Neural cell (in vitro differentiated cells): Measurements from ENCODE around the gene NANOS2. TPM values are rescaled to one million over a fixed set of nuclear protein-coding genes. Genes with fewer than 3 reads are reported as not detected.

Experiments
- H2AFZ ChIP-seq: fragments of 200-600, 300-800 bp; sonication (generic), shearing (Covaris generic); 2 replicates; pipeline ENCODE4 v1.6.0; 2014; ENCODE audit warnings: low read depth, mild to moderate bottlenecking, antibody characterized with exemption, low read length, moderate library complexity
- H3F3A ChIP-seq: fragments of 200-600 bp; shearing (Covaris generic); 2 replicates; pipeline ENCODE4 v1.6.1; 2016; ENCODE audit warnings: mild to moderate bottlenecking, moderate library complexity, mixed read lengths, antibody characterized with exemption, low read length; ENCODE audit not compliant: insufficient read depth, poor library complexity, severe bottlenecking
- H3K27ac ChIP-seq: fragments of 200-600, 300-800 bp; sonication (generic), shearing (Covaris generic); 2 replicates; pipeline ENCODE4 v1.5.1; 2014; ENCODE audit warnings: mild to moderate bottlenecking, low read length, moderate library complexity
- H3K27me3 ChIP-seq: fragments of 300-800, 200-600 bp; sonication (generic), shearing (Covaris generic); 2 replicates; pipeline ENCODE4 v1.6.0; 2014; ENCODE audit warnings: mild to moderate bottlenecking, low read depth, low read length, moderate library complexity; ENCODE audit not compliant: insufficient read depth
- H3K36me3 ChIP-seq: fragments of 300-800, 200-600 bp; sonication (generic), shearing (Covaris generic); 2 replicates; pipeline ENCODE4 v1.5.1; 2014; ENCODE audit warnings: mild to moderate bottlenecking, antibody characterized with exemption, low read length, moderate library complexity; ENCODE audit not compliant: insufficient read depth
- H3K4me2 ChIP-seq: fragments of 300-800, 200-600 bp; sonication (generic), shearing (Covaris generic); 2 replicates; pipeline ENCODE4 v1.6.0; 2014; ENCODE audit warnings: mild to moderate bottlenecking, low read length
- H3K4me3 ChIP-seq: fragments of 300-800, 200-600 bp; sonication (generic), shearing (Covaris generic); 2 replicates; pipeline ENCODE4 v1.5.1; 2014; ENCODE audit warnings: mild to moderate bottlenecking, low read length, moderate library complexity
- H3K79me2 ChIP-seq: fragments of 200-600 bp; shearing (Covaris generic); replicated peaks from 2 replicates; pipeline ENCODE4 v1.6.0; 2014; ENCODE audit warnings: mild to moderate bottlenecking, low read length, moderate library complexity; ENCODE audit not compliant: insufficient read depth
- H3K9ac ChIP-seq: fragments of 300-800, 200-600 bp; sonication (generic), shearing (Covaris generic); 2 replicates; pipeline ENCODE4 v1.6.1; 2016; ENCODE audit warnings: mild to moderate bottlenecking, low read length, mixed read lengths
- H3K9me2 ChIP-seq: fragments of 200-600 bp; shearing (Covaris generic); 2 replicates; pipeline ENCODE4 v1.6.1; 2016; ENCODE audit warnings: mild to moderate bottlenecking, low read length, mixed read lengths; ENCODE audit not compliant: insufficient read depth
- H3K9me3 ChIP-seq: fragments of 200-600, 300-800 bp; sonication (generic), shearing (Covaris generic); 2 replicates; pipeline ENCODE4 v1.6.1; 2016; ENCODE audit warnings: mild to moderate bottlenecking, mixed run types, low read length, moderate library complexity, mixed read lengths
- H4K20me1 ChIP-seq: fragments of 200-600 bp; shearing (Covaris generic); 2 replicates; pipeline ENCODE4 v1.6.1; 2016; ENCODE audit warnings: mild to moderate bottlenecking, mixed run types; ENCODE audit not compliant: insufficient read depth
- EP300 ChIP-seq: fragments of 450-650 bp; conservative IDR thresholded peaks from 2 replicates; pipeline ENCODE4 v1.6.1; 2014; ENCODE audit warnings: antibody characterized with exemption, mild to moderate bottlenecking, moderate library complexity; ENCODE audit not compliant: poor library complexity, severe bottlenecking
- EZH2 ChIP-seq: fragments of 200-600, 300-800 bp; shearing (Covaris generic), sonication (generic); IDR thresholded peaks from 2 replicates; pipeline ENCODE4 v1.6.1; 2014; ENCODE audit warnings: antibody characterized with exemption, low read length, borderline replicate concordance, mild to moderate bottlenecking; ENCODE audit not compliant: insufficient read depth, poor library complexity, severe bottlenecking
- MXI1 ChIP-seq: fragments of 450-650 bp; conservative IDR thresholded peaks from 2 replicates; pipeline ENCODE4 v1.6.1; 2014; ENCODE audit warnings: antibody characterized with exemption, mild to moderate bottlenecking; ENCODE audit not compliant: poor library complexity, severe bottlenecking
- POLR2AphosphoS5 ChIP-seq: IDR thresholded peaks from 2 replicates; pipeline ENCODE4 v1.6.1; 2012
- RAD21 ChIP-seq: fragments of 450-650 bp; conservative IDR thresholded peaks from 2 replicates; pipeline ENCODE4 v1.6.1; 2014; ENCODE audit warnings: antibody characterized with exemption, mild to moderate bottlenecking, moderate library complexity
- SMC3 ChIP-seq: fragments of 450-650 bp; conservative IDR thresholded peaks from 2 replicates; pipeline ENCODE4 v1.6.1; 2014; ENCODE audit warnings: antibody characterized with exemption, mild to moderate bottlenecking, moderate library complexity; ENCODE audit not compliant: poor library complexity
- TAF1 ChIP-seq: IDR thresholded peaks from 2 replicates; pipeline ENCODE4 v1.6.1; 2012; ENCODE audit warnings: low read depth
- polyA plus RNA-seq: library from polyadenylated mRNA; depleted of rRNA; stranded (reverse); fragments of >200 nt; gene quantifications from 2 replicates; pipeline ENCODE4 v1.2.3, GENCODE V29; 2014
- TF ChIP-seq, protein P1 (sequence below): IDR thresholded peaks from 2 replicates; pipeline ENCODE4 v1.6.1; 2012; ENCODE audit warnings: borderline replicate concordance
- TF ChIP-seq, protein P2 (sequence below): fragments of 450-650 bp; IDR thresholded peaks from 2 replicates; pipeline ENCODE4 v1.5.1; 2014; ENCODE audit warnings: antibody characterized with exemption, mild to moderate bottlenecking, moderate library complexity; ENCODE audit not compliant: poor library complexity, severe bottlenecking

The NANOS2 gene
- polyA plus RNA-seq, 1 donor from 2014 or later: 0.64 TPM

DNA sequence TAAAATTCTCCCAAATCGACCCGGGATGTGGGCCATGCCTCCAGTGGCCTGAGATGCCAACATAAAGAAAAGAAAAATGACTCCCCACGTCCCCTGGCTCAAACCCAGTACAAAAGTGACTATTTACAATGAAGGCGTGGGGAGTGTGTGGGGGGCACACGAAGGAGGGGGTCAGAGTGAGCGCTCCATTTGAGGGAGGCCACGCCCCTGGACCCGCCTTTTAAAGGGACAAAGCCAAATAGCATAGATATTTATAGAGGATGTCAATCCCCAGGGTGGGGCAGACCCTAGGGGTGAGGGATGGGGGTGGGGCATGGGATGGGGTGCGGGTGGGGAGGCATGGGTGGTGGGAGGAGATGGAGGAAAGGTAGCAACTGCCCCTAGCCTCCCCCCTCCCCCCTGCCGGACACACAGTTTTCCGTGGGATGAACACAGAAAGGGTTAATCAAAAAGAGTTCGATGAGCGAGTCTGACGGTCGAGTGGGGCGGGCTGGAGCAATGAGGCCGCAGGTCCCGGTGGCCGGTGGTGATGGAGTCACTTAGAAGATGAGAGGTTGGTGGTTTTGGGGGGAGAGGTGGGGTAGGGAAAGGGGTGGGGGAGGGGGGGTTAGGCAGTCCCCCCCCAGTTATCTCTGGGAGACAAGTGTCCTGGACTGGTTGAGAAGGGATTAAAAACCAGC, 20.1 kb upstream of the NANOS2 start:
- peaks cover 16% of the 10 kb centered on the region for H3K36me3 ChIP-seq
- H2AFZ ChIP-seq: no peak overlapping the region
- no peaks in the 10 kb centered on the region for H3F3A ChIP-seq
- no peaks in the 10 kb centered on the region for H3K9me2 ChIP-seq
- H3K4me3 ChIP-seq: no peak overlapping the region
- H3K27ac ChIP-seq: no peak overlapping the region
- peaks cover 10% of the 10 kb centered on the region for H4K20me1 ChIP-seq
- H3K79me2 ChIP-seq: peaks cover 10% of the 10 kb centered on the region
- H3K27me3 ChIP-seq: no peaks in the 10 kb centered on the region
- no peak overlapping the region for H3K9ac ChIP-seq
- TF ChIP-seq TAF1: no peak
- TF ChIP-seq, protein P1, sequence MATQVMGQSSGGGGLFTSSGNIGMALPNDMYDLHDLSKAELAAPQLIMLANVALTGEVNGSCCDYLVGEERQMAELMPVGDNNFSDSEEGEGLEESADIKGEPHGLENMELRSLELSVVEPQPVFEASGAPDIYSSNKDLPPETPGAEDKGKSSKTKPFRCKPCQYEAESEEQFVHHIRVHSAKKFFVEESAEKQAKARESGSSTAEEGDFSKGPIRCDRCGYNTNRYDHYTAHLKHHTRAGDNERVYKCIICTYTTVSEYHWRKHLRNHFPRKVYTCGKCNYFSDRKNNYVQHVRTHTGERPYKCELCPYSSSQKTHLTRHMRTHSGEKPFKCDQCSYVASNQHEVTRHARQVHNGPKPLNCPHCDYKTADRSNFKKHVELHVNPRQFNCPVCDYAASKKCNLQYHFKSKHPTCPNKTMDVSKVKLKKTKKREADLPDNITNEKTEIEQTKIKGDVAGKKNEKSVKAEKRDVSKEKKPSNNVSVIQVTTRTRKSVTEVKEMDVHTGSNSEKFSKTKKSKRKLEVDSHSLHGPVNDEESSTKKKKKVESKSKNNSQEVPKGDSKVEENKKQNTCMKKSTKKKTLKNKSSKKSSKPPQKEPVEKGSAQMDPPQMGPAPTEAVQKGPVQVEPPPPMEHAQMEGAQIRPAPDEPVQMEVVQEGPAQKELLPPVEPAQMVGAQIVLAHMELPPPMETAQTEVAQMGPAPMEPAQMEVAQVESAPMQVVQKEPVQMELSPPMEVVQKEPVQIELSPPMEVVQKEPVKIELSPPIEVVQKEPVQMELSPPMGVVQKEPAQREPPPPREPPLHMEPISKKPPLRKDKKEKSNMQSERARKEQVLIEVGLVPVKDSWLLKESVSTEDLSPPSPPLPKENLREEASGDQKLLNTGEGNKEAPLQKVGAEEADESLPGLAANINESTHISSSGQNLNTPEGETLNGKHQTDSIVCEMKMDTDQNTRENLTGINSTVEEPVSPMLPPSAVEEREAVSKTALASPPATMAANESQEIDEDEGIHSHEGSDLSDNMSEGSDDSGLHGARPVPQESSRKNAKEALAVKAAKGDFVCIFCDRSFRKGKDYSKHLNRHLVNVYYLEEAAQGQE: no peak
- TF ChIP-seq SMC3: no peak
- TF ChIP-seq, protein P2, sequence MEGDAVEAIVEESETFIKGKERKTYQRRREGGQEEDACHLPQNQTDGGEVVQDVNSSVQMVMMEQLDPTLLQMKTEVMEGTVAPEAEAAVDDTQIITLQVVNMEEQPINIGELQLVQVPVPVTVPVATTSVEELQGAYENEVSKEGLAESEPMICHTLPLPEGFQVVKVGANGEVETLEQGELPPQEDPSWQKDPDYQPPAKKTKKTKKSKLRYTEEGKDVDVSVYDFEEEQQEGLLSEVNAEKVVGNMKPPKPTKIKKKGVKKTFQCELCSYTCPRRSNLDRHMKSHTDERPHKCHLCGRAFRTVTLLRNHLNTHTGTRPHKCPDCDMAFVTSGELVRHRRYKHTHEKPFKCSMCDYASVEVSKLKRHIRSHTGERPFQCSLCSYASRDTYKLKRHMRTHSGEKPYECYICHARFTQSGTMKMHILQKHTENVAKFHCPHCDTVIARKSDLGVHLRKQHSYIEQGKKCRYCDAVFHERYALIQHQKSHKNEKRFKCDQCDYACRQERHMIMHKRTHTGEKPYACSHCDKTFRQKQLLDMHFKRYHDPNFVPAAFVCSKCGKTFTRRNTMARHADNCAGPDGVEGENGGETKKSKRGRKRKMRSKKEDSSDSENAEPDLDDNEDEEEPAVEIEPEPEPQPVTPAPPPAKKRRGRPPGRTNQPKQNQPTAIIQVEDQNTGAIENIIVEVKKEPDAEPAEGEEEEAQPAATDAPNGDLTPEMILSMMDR: no peak
- H3K4me2 ChIP-seq: no peak overlapping the region
- no peaks in the 10 kb centered on the region for H3K9me3 ChIP-seq

DNA sequence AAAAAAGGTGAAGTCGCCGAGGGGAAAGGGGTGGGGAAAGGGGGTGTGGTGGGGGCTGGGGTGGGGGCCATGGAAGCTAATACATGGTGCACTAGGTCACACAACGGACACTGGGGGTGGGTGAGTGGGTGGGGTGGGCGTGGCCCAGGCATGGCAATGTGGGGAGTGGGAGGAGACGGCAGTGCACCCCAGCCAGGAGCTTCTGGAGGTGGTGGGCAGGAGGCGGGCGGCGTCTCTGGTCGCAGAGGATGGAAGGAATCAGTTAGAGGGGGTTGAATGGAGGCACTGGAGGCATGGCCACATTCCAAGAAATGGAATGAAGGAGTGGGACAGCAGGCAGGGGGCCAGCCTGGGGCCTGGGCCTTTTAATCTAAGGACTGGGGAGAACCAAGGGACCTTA, 19.2 kb upstream of the NANOS2 start:
- H3K27ac ChIP-seq: no peak overlapping the region
- H3K36me3 ChIP-seq: peaks cover 11% of the 10 kb centered on the region
- no peaks in the 10 kb centered on the region for H3K9me3 ChIP-seq
- no peaks in the 10 kb centered on the region for H3F3A ChIP-seq
- TF ChIP-seq EZH2 (no peak), TAF1 (no peak), MXI1 (no peak), POLR2AphosphoS5 (no peak), RAD21 (no peak), SMC3 (no peak), EP300 (no peak)
- TF ChIP-seq, protein P2: no peak
- TF ChIP-seq, protein P1: no peak
- peaks cover 5% of the 10 kb centered on the region for H3K79me2 ChIP-seq
- no peak overlapping the region for H3K4me3 ChIP-seq
- no peaks in the 10 kb centered on the region for H3K27me3 ChIP-seq
- H4K20me1 ChIP-seq: peaks cover 10% of the 10 kb centered on the region
- no peak overlapping the region for H3K9ac ChIP-seq
- H3K9me2 ChIP-seq: no peaks in the 10 kb centered on the region
- H3K4me2 ChIP-seq: no peak overlapping the region
- H2AFZ ChIP-seq: no peak overlapping the region
